CD14-positive monocyte (primary cell): ENCODE data around the gene MAPK8IP1. TPM values are rescaled to one million over a fixed set of nuclear protein-coding genes. Genes with fewer than 3 reads are reported as not detected.

Source experiments
- DNase-seq, 3 donors: peaks; one replicate each; pipeline ENCODE4 v3.0.0-alpha.2; 2011 to 2022
- H2AFZ ChIP-seq: 2 replicates; pipeline ENCODE4 v1.6.0; 2012; ENCODE audit warnings: mild to moderate bottlenecking, low read depth, low read length, inconsistent platforms; ENCODE audit not compliant: insufficient read depth, poor library complexity, severe bottlenecking
- H3K27ac ChIP-seq, 2 donors: 1 replicate in 1 of 2; 2 replicates in 1 of 2; pipeline ENCODE4 v1.5.1; 2012 to 2013; ENCODE audit warnings: low read length in 2 of 2, control low read depth in 1 of 2, inconsistent platforms in 1 of 2, low read depth in 1 of 2, mild to moderate bottlenecking in 1 of 2
- H3K27me3 ChIP-seq, 2 donors: one replicate each; pipeline versions ENCODE4 v1.6.0 to v1.6.1; 2011 to 2013; ENCODE audit warnings: low read length in 2 of 2; ENCODE audit not compliant: control insufficient read depth in 2 of 2, insufficient read depth in 2 of 2
- H3K36me3 ChIP-seq, 2 donors: replicated peaks in 1 of 2; 1 replicate in 1 of 2; 2 replicates in 1 of 2; pipeline versions ENCODE4 v1.5.1 to v1.6.1; 2012 to 2013; ENCODE audit warnings: low read length in 2 of 2, control low read depth in 1 of 2, inconsistent platforms in 1 of 2, mild to moderate bottlenecking in 1 of 2; ENCODE audit not compliant: insufficient read depth in 2 of 2, control insufficient read depth in 1 of 2
- H3K4me1 ChIP-seq, 2 donors: 1 replicate in 1 of 2; 2 replicates in 1 of 2; pipeline versions ENCODE4 v1.5.1 to v1.6.1; 2012 to 2013; ENCODE audit warnings: low read length in 2 of 2, control low read depth in 1 of 2, inconsistent platforms in 1 of 2, mild to moderate bottlenecking in 1 of 2, moderate library complexity in 1 of 2; ENCODE audit not compliant: insufficient read depth in 2 of 2, control insufficient read depth in 1 of 2
- H3K4me2 ChIP-seq: replicated peaks from 2 replicates; pipeline ENCODE3; 2012; ENCODE audit warnings: low read length, moderate library complexity, mild to moderate bottlenecking; ENCODE audit not compliant: poor library complexity, severe bottlenecking; ENCODE audit errors: extremely low read depth
- H3K4me3 ChIP-seq, 3 experiments: fragments of 200-600 bp in 1 of 3; sonication (generic) in 1 of 3; replicated peaks in 1 of 3; 1 replicate in 2 of 3; 2 replicates in 1 of 3; pipeline ENCODE4 v1.5.1; 2011 to 2013; ENCODE audit warnings: low read length in 3 of 3, mild to moderate bottlenecking in 3 of 3, control low read depth in 2 of 3, low read depth in 2 of 3, inconsistent platforms in 1 of 3, moderate library complexity in 1 of 3
- H3K79me2 ChIP-seq: 2 replicates; pipeline ENCODE4 v1.6.0; 2012; ENCODE audit warnings: mild to moderate bottlenecking, control low read depth, inconsistent platforms, low read length, moderate library complexity; ENCODE audit not compliant: insufficient read depth
- H3K9ac ChIP-seq: 2 replicates; pipeline ENCODE4 v1.6.0; 2017; ENCODE audit warnings: low read length, mild to moderate bottlenecking; ENCODE audit not compliant: insufficient read depth, poor library complexity, severe bottlenecking
- H3K9me3 ChIP-seq, 2 donors: replicated peaks in 1 of 2; 1 replicate in 1 of 2; 2 replicates in 1 of 2; pipeline versions ENCODE4 v1.5.1 to v1.6.1; 2012 to 2013; ENCODE audit warnings: low read length in 2 of 2, control low read depth in 1 of 2; ENCODE audit not compliant: control insufficient read depth in 1 of 2, insufficient read depth in 1 of 2
- H4K20me1 ChIP-seq: 2 replicates; pipeline ENCODE4 v1.6.0; 2012; ENCODE audit warnings: mild to moderate bottlenecking, low read length, control low read depth, moderate library complexity; ENCODE audit not compliant: insufficient read depth
- H3K27ac Mint-ChIP-seq, 7 donors: one replicate each; pipeline ENCODE4 v1.8.0; 2020; ENCODE audit warnings: mild to moderate bottlenecking in 7 of 7, mixed read lengths in 7 of 7, moderate library complexity in 6 of 7, inconsistent platforms in 2 of 7
- H3K27me3 Mint-ChIP-seq, 3 donors: one replicate each; pipeline ENCODE4 v1.8.0; 2021 to 2022; ENCODE audit warnings: low read depth in 3 of 3, mild to moderate bottlenecking in 3 of 3, mixed read lengths in 3 of 3, moderate library complexity in 3 of 3, inconsistent platforms in 1 of 3
- H3K36me3 Mint-ChIP-seq, 2 donors: one replicate each; pipeline ENCODE4 v1.8.0; 2020; ENCODE audit warnings: mixed read lengths in 2 of 2, inconsistent platforms in 1 of 2, mild to moderate bottlenecking in 1 of 2
- H3K4me1 Mint-ChIP-seq: one replicate; pipeline ENCODE4 v1.8.0; 2020; ENCODE audit warnings: mild to moderate bottlenecking, mixed read lengths
- H3K4me3 Mint-ChIP-seq, 2 donors: one replicate each; pipeline ENCODE4 v1.8.0; 2020; ENCODE audit warnings: mild to moderate bottlenecking in 2 of 2, mixed read lengths in 2 of 2, moderate library complexity in 1 of 2
- H3K9me3 Mint-ChIP-seq, 7 donors: one replicate each; pipeline ENCODE4 v1.8.0; 2020 to 2022; ENCODE audit warnings: mixed read lengths in 7 of 7, mild to moderate bottlenecking in 6 of 7, moderate library complexity in 6 of 7, inconsistent platforms in 2 of 7
- WGBS: methylation state at CpG from one replicate; pipeline ENCODE4 v1.1.5; 2013; ENCODE audit warnings: missing lambda C conversion rate; ENCODE audit not compliant: insufficient coverage; 5-methylcytosine and 5-hydroxymethylcytosine counted together
- intact Hi-C, 2 donors: fragments of 100-400 bp; cut with micrococcal nuclease; formaldehyde crosslinking; loops; one replicate each; pipeline versions ENCODE4 v1.15.0 to v1.15.1; 2023
- polyA plus RNA-seq, 3 donors: library from polyadenylated mRNA; depleted of rRNA in 1 of 3; unstranded in 2 of 3; stranded (reverse) in 1 of 3; fragments of 300-500 nt in 2 of 3; fragments of >200 nt in 1 of 3; fragmentation: Illumina TruSeq in 2 of 3; gene quantifications; 1 replicate in 2 of 3; 2 replicates in 1 of 3; pipeline ENCODE4 v1.2.3, GENCODE V29; 2012 to 2021
- TF ChIP-seq, protein P1 (sequence below): fragments of 200-600 bp; IDR thresholded peaks from one replicate; pipeline ENCODE4 v1.8.0; 2022; ENCODE audit warnings: antibody characterized with exemption, mild to moderate bottlenecking

Gene MAPK8IP1
- polyA plus RNA-seq, 3 donors, result 0.93 TPM; not detected in 2

DNA sequence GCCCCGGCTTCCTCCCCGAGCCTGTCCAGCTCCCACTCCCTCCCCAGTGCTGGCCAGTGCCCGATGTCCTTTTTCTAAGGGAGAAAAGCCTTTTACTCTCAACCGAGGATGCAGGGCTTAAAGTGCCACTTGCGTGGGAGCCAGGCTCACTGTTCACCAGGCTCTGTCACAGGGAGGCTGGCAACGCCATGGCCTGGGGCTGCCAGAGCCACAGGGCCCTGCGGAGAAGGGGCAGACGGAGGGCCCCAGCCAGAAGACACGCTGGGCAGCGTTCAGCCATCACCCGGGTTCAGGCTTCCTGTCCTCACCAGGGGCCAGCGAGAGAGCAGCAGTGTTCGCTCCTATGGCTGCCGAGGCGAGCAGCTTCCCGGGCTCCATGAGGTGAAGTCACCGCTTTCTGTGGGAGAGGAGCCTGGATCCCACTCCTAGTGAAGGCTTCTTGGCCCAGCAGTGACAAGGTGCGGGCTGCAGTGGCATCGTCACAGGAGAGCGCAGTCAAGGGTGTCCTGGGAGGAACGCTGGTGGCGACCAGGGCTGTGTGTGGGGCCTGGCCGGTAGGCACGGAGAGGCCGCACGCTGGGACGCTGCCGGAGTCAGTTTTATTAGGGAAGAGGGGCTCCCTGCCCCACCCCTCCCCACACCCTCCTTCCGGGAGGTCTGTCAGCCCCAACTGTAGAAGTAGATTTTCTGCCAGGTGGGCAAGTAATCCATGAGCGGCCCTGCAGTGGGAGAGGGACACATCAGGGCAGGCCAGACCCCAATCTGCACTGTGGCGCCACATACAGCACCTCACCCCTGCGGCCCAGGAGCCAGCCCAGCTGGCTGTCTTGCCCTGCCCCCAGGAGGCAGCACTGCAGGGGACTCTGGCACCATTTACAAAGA lies 24.4 kb downstream of the MAPK8IP1 start:
- 92% methylated on average over 21 of the region's 32 CpGs for WGBS
- Histone ChIP-seq H3K36me3 (peaks cover 51 to 60% of the 10 kb centered on the region in 2 donors), H3K4me2 (no peak overlapping the region), H3K27me3 (no peaks in the 10 kb centered on the region), H3K27ac (no peak overlapping the region), H3K4me1 (no peaks in the 10 kb centered on the region), H3K9ac (no peak overlapping the region), H3K4me3 (no peak overlapping the region), H4K20me1 (peaks cover 37% of the 10 kb centered on the region), H2AFZ (no peak overlapping the region), H3K9me3 (no peaks in the 10 kb centered on the region), H3K79me2 (peaks cover 2% of the 10 kb centered on the region)
- TF ChIP-seq, protein P1, sequence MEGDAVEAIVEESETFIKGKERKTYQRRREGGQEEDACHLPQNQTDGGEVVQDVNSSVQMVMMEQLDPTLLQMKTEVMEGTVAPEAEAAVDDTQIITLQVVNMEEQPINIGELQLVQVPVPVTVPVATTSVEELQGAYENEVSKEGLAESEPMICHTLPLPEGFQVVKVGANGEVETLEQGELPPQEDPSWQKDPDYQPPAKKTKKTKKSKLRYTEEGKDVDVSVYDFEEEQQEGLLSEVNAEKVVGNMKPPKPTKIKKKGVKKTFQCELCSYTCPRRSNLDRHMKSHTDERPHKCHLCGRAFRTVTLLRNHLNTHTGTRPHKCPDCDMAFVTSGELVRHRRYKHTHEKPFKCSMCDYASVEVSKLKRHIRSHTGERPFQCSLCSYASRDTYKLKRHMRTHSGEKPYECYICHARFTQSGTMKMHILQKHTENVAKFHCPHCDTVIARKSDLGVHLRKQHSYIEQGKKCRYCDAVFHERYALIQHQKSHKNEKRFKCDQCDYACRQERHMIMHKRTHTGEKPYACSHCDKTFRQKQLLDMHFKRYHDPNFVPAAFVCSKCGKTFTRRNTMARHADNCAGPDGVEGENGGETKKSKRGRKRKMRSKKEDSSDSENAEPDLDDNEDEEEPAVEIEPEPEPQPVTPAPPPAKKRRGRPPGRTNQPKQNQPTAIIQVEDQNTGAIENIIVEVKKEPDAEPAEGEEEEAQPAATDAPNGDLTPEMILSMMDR, result no peak
- peaks cover 0 to 13% (median 0%) of the 10 kb centered on the region in 3 donors for H3K27me3 Mint-ChIP-seq
- no peak overlapping the region for H3K27ac Mint-ChIP-seq
- intact Hi-C loops, result loop anchor here in 1 of 2 donors (10.0 kb wide), 1 partner anchor 705 kb away; the partner anchor contains the start of genes ATG13 and HARBI1
- peaks cover 3% of the 10 kb centered on the region for H3K4me1 Mint-ChIP-seq
- no peak overlapping the region for H3K4me3 Mint-ChIP-seq
- no peak for DNase-seq
- peaks cover 49 to 57% of the 10 kb centered on the region in 2 donors for H3K36me3 Mint-ChIP-seq
- H3K9me3 Mint-ChIP-seq, result peaks cover 0 to 2% (median 0%) of the 10 kb centered on the region in 7 donors

DNA sequence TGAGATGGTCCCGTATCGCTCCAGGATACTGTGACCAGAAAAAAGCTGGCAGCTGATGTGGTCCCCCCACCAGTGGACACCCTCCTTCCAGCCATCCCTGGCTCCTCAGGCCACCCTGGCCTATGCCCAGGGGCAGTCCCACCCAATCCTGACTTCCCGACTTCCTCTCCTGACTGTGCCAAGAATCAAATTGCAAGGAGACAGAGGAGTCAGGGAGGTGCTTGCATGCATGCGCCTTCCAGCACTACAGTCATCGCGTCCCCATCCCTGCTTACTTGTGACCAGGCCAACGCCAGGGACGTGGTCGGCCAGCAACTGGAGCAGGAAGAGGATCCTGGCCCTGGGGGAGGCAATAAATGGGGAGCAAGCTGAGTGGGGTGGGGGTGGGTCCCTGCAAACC lies 25.2 kb downstream of the MAPK8IP1 start:
- peaks cover 0 to 2% (median 0%) of the 10 kb centered on the region in 7 donors for H3K9me3 Mint-ChIP-seq
- Histone ChIP-seq H3K4me2 (no peak overlapping the region), H3K4me3 (no peak overlapping the region), H2AFZ (no peak overlapping the region), H3K4me1 (no peaks in the 10 kb centered on the region), H4K20me1 (peaks cover 44% of the 10 kb centered on the region), H3K27ac (no peak overlapping the region), H3K36me3 (peaks cover 59 to 68% of the 10 kb centered on the region in 2 donors), H3K9me3 (no peaks in the 10 kb centered on the region), H3K79me2 (peaks cover 10% of the 10 kb centered on the region), H3K27me3 (no peaks in the 10 kb centered on the region), H3K9ac (no peak overlapping the region)
- peaks cover 0 to 8% (median 0%) of the 10 kb centered on the region in 3 donors for H3K27me3 Mint-ChIP-seq
- H3K4me3 Mint-ChIP-seq, result no peak overlapping the region
- peaks cover 55 to 65% of the 10 kb centered on the region in 2 donors for H3K36me3 Mint-ChIP-seq
- TF ChIP-seq, protein P1, result no peak
- H3K4me1 Mint-ChIP-seq, result peaks cover 6% of the 10 kb centered on the region
- no peak for DNase-seq
- H3K27ac Mint-ChIP-seq, result peak overlapping the region in 1 of 7 donors; percentile 26
- WGBS, result 100% methylated on average over 9 of the region's 9 CpGs
- intact Hi-C loops, result loop anchor here in 1 of 2 donors (10.0 kb wide), 1 partner anchor 704 kb away; the partner anchor contains the start of genes ATG13 and HARBI1
